HEK293 (cell line): ENCODE measurements around the gene OR5A1.
A peak's percentile ranks its signal among the peaks of the same experiment; 100 is the strongest.

Experiments
- CTCF ChIA-PET: fragments of 350-600 bp; formaldehyde crosslinking; extraction: SDS; loops from one replicate; lab custom pipeline; 2021; ENCODE audit warnings: antibody characterized with exemption; lab: Yijun Ruan, JAX
- POLR2A ChIA-PET: fragments of 300-600 bp; formaldehyde crosslinking; extraction: SDS; loops from one replicate; lab custom pipeline; 2020; ENCODE audit warnings: antibody characterized with exemption, inconsistent platforms; lab: Yijun Ruan, JAX
- H3K27ac ChIP-seq: fragments of 200-500 bp; sonication (Bioruptor generic); 2 replicates; pipeline ENCODE4 v1.5.1; 2014; ENCODE audit warnings: low read depth, low read length, control low read depth, inconsistent platforms; ENCODE audit errors: extremely low read depth
- H3K36me3 ChIP-seq, 2 experiments: fragments of 200-500 bp in 1 of 2; sonication (Bioruptor generic) in 1 of 2; 1 replicate in 1 of 2; 2 replicates in 1 of 2; pipeline ENCODE4 v1.5.1; 2014 to 2017; ENCODE audit warnings: inconsistent platforms in 2 of 2, low read length in 2 of 2; ENCODE audit not compliant: control insufficient read depth in 2 of 2, insufficient read depth in 1 of 2
- H3K4me1 ChIP-seq: fragments of 200-500 bp; sonication (Bioruptor generic); 2 replicates; pipeline ENCODE4 v1.5.1; 2014; ENCODE audit warnings: mild to moderate bottlenecking, low read length, inconsistent platforms; ENCODE audit not compliant: control insufficient read depth, insufficient read depth
- H3K4me3 ChIP-seq: 2 replicates; pipeline ENCODE4 v1.5.1; 2011; ENCODE audit warnings: low read depth, mild to moderate bottlenecking, control low read depth, low read length, moderate library complexity
- H3K9me3 ChIP-seq: fragments of 200-500 bp; sonication (Bioruptor generic); 2 replicates; pipeline ENCODE4 v1.5.1; 2014; ENCODE audit warnings: low read depth, low read length, inconsistent platforms; ENCODE audit not compliant: control insufficient read depth, insufficient read depth
- GLI4 ChIP-seq: fragments of 450-650 bp; formaldehyde crosslinking; IDR thresholded peaks from 2 replicates; pipeline ENCODE4 v1.5.1; 2016; ENCODE audit warnings: missing biosample characterization, missing genetic modification characterization
- HOXC10 ChIP-seq: sonication (generic); formaldehyde crosslinking; IDR thresholded peaks from 2 replicates; pipeline ENCODE4 v1.8.1; 2023; ENCODE audit warnings: mild to moderate bottlenecking, missing genetic modification reagents
- MZF1 ChIP-seq: fragments of 450-650 bp; formaldehyde crosslinking; IDR thresholded peaks from 2 replicates; pipeline ENCODE4 v1.5.1; 2017; ENCODE audit warnings: missing biosample characterization, missing genetic modification characterization, borderline replicate concordance
- SALL2 ChIP-seq: fragments of 450-650 bp; formaldehyde crosslinking; IDR thresholded peaks from 2 replicates; pipeline ENCODE4 v1.5.0; 2017; ENCODE audit warnings: missing biosample characterization, mild to moderate bottlenecking, missing genetic modification characterization, borderline replicate concordance
- SCRT1 ChIP-seq: fragments of 450-650 bp; formaldehyde crosslinking; IDR thresholded peaks from 2 replicates; pipeline ENCODE4 v1.5.1; 2016; ENCODE audit warnings: missing biosample characterization, missing genetic modification characterization, borderline replicate concordance
- SETDB1 ChIP-seq: IDR thresholded peaks from one replicate; pipeline ENCODE4 v1.6.1; 2017; ENCODE audit warnings: mild to moderate bottlenecking, low read length, moderate library complexity, mixed read lengths; ENCODE audit not compliant: insufficient read length
- TRIM28 ChIP-seq: IDR thresholded peaks from 2 replicates; pipeline ENCODE4 v1.6.1; 2011; ENCODE audit warnings: low read length, control low read depth, borderline replicate concordance
- ZFP37 ChIP-seq: fragments of 450-650 bp; formaldehyde crosslinking; IDR thresholded peaks from 2 replicates; pipeline ENCODE4 v1.5.1; 2016; ENCODE audit warnings: missing biosample characterization, missing genetic modification characterization
- ZNF10 ChIP-seq: fragments of 450-650 bp; formaldehyde crosslinking; IDR thresholded peaks from 2 replicates; pipeline ENCODE4 v1.5.1; 2017; ENCODE audit warnings: missing biosample characterization, missing genetic modification characterization
- ZNF138 ChIP-seq: fragments of 450-650 bp; formaldehyde crosslinking; IDR thresholded peaks from 2 replicates; pipeline ENCODE4 v1.5.1; 2016; ENCODE audit warnings: missing biosample characterization, missing genetic modification characterization, borderline replicate concordance
- ZNF302 ChIP-seq: fragments of 450-650 bp; formaldehyde crosslinking; IDR thresholded peaks from 2 replicates; pipeline ENCODE4 v1.5.1; 2016; ENCODE audit warnings: missing biosample characterization, missing genetic modification characterization, low read depth
- ZNF354C ChIP-seq: fragments of 450-650 bp; formaldehyde crosslinking; IDR thresholded peaks from 2 replicates; pipeline ENCODE4 v1.5.1; 2016; ENCODE audit warnings: missing biosample characterization, missing genetic modification characterization, low read depth, borderline replicate concordance
- ZNF37A ChIP-seq: fragments of 450-650 bp; IDR thresholded peaks from 2 replicates; pipeline ENCODE4 v1.5.1; 2018; ENCODE audit warnings: missing biosample characterization, missing genetic modification characterization
- ZNF423 ChIP-seq: fragments of 450-650 bp; formaldehyde crosslinking; IDR thresholded peaks from 2 replicates; pipeline ENCODE4 v1.5.1; 2016; ENCODE audit warnings: missing biosample characterization, missing genetic modification characterization
- ZNF426 ChIP-seq: fragments of 450-650 bp; formaldehyde crosslinking; IDR thresholded peaks from 2 replicates; pipeline ENCODE4 v1.5.1; 2017; ENCODE audit warnings: missing biosample characterization, missing genetic modification characterization, mild to moderate bottlenecking, inconsistent platforms, moderate library complexity
- ZNF514 ChIP-seq: fragments of 450-650 bp; formaldehyde crosslinking; IDR thresholded peaks from 2 replicates; pipeline ENCODE4 v1.5.1; 2016; ENCODE audit warnings: missing biosample characterization, missing genetic modification characterization
- ZNF549 ChIP-seq: fragments of 450-650 bp; IDR thresholded peaks from 2 replicates; pipeline ENCODE4 v1.5.1; 2018; ENCODE audit warnings: missing biosample characterization, missing genetic modification characterization, mild to moderate bottlenecking, inconsistent platforms, moderate library complexity
- ZNF571 ChIP-seq: fragments of 450-650 bp; formaldehyde crosslinking; IDR thresholded peaks from 2 replicates; pipeline ENCODE4 v1.5.0; 2017; ENCODE audit warnings: missing biosample characterization, missing genetic modification characterization
- ZNF585B ChIP-seq: fragments of 450-650 bp; formaldehyde crosslinking; IDR thresholded peaks from 2 replicates; pipeline ENCODE4 v1.5.1; 2016; ENCODE audit warnings: missing biosample characterization, missing genetic modification characterization
- ZNF596 ChIP-seq: fragments of 450-650 bp; IDR thresholded peaks from 2 replicates; pipeline ENCODE4 v1.5.0; 2018; ENCODE audit warnings: missing biosample characterization, mild to moderate bottlenecking, missing genetic modification characterization, moderate library complexity
- ZNF658 ChIP-seq: fragments of 450-650 bp; formaldehyde crosslinking; IDR thresholded peaks from 2 replicates; pipeline ENCODE4; 2016; ENCODE audit warnings: missing biosample characterization, missing genetic modification characterization
- ZNF664 ChIP-seq: fragments of 450-650 bp; formaldehyde crosslinking; IDR thresholded peaks from 2 replicates; pipeline ENCODE4 v1.5.1; 2016; ENCODE audit warnings: missing biosample characterization, missing genetic modification characterization
- ZXDB ChIP-seq: fragments of 450-650 bp; formaldehyde crosslinking; IDR thresholded peaks from 2 replicates; pipeline ENCODE4 v1.5.1; 2016; ENCODE audit warnings: missing biosample characterization, missing genetic modification characterization

OR5A1 gene

DNA sequence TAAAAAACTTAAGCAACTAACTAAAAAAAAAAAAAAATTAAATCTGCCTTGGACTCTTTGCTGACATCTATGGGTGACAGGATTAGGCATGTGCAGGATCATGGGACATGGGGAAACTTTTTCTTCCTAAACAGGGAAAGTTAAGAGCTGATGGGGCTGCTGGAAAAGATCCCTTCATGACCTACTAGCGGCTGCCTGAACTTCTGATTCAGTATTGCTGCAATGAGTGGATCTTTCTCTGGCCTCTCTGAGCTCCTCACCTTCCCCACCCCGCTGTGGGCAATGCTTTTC, 35.1 kb upstream of the OR5A1 start:
- H3K9me3 ChIP-seq: no peaks in the 10 kb centered on the region
- H3K36me3 ChIP-seq: no peaks in the 10 kb centered on the region
- TF ChIP-seq SCRT1 (tag by site-specific recombination) (no peak), ZNF664 (tag by site-specific recombination) (no peak)
- H3K27ac ChIP-seq: no peak overlapping the region
- ChIA-PET POLR2A (no interaction called here), CTCF (interaction anchor here (0.5 kb wide), 1 partner anchor 143 kb away, joined by 5 read pairs; no protein-coding TSS in a partner anchor)
- H3K4me1 ChIP-seq: no peaks in the 10 kb centered on the region
- H3K4me3 ChIP-seq: no peak overlapping the region

DNA sequence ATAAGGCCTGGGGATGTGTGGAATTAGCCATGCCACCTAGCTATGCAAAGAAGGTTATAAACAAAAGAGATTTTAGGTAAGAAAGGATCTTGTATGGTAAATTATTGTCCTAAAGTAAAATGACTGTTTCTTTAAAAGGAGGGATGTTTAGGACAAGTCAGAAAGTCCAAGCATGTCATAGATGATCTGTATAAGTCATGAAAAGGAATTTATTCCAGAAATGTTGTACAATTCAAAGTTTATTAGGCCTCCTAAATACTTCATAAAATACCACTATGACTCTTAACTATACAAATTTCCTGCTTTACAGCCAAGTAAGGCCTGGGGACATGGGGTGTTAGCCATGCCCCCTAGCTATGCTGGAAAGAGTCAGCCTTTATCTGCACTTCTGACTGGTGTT, 32.7 kb upstream of the OR5A1 start:
- no peaks in the 10 kb centered on the region for H3K36me3 ChIP-seq
- POLR2A ChIA-PET: no interaction called here
- H3K4me3 ChIP-seq: no peak overlapping the region
- H3K4me1 ChIP-seq: no peaks in the 10 kb centered on the region
- H3K9me3 ChIP-seq: no peaks in the 10 kb centered on the region
- CTCF ChIA-PET: no interaction called here
- H3K27ac ChIP-seq: no peak overlapping the region
- TF ChIP-seq ZNF549 (tag by site-specific recombination): no peak
- peak; percentile 84; the same call in 1 of the 2 replicates for TF ChIP-seq TRIM28
- peak; percentile 85 for TF ChIP-seq SETDB1

DNA sequence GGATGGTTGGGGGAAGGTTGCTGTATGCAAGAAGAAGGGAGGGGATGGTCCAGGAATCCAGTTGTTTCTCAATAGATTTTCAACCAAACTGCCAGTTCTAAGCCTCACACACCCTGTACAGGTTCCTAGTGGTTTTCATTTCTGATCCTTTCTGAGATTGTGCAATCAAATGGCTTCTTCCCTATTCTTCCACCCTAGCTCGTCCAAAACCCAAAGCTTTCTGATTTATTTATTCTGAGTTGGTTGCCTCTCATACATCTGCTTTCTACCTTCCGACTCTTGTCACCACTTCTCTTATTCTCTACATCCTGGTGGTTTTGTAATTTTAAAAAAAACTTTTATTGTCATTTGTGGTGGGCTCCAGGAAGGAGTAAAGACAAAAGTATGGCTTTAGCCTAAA, 22.6 kb upstream of the OR5A1 start:
- CTCF ChIA-PET: interaction anchor here (0.6 to 0.7 kb wide), 2 partner anchors 139 to 240 kb away, joined by 3 read pairs; no protein-coding TSS in a partner anchor
- POLR2A ChIA-PET: no interaction called here
- H3K9me3 ChIP-seq: no peaks in the 10 kb centered on the region

DNA sequence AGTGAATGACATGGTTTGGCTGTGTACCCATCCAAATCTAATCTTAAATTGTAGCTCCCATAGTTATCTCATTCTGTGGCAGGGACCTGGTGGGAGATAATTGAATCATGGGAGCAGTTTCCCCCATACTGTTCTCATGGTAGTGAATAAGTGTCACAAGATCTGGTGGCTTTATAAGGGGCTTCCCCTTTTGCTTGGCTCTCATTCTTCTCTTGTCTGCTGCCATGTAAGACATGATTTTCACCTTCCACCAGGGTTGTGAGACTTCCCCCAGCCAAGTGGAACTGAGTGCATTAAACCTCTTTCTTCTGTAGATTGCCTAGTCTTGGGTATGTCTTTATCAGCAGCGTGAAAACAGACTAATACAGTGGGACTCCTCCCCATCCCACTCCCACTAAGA, 21.2 kb upstream of the OR5A1 start:
- H3K4me3 ChIP-seq: no peak overlapping the region
- ChIA-PET POLR2A (no interaction called here), CTCF (interaction anchor here (1.9 kb wide), 1 partner anchor 15 kb away, joined by 4 read pairs; no protein-coding TSS in a partner anchor)
- TF ChIP-seq ZNF37A (tag by site-specific recombination) (no peak), ZFP37 (no peak), ZNF596 (tag by site-specific recombination) (no peak), ZNF585B (tag by site-specific recombination) (no peak), SALL2 (tag by site-specific recombination) (no peak), ZNF514 (tag by site-specific recombination) (no peak), MZF1 (tag by site-specific recombination) (no peak), ZNF138 (no peak)
- H3K9me3 ChIP-seq: no peaks in the 10 kb centered on the region
- H3K36me3 ChIP-seq: no peaks in the 10 kb centered on the region
- H3K4me1 ChIP-seq: no peaks in the 10 kb centered on the region
- H3K27ac ChIP-seq: no peak overlapping the region

More for the DNA sequence above, 22.6 kb upstream of the OR5A1 start:
- H3K36me3 ChIP-seq: no peaks in the 10 kb centered on the region
- H3K4me1 ChIP-seq: no peaks in the 10 kb centered on the region
- H3K27ac ChIP-seq: no peak overlapping the region
- TF ChIP-seq ZNF302 (tag by site-specific recombination) (no peak), ZNF426 (no peak), HOXC10 (no peak), ZNF10 (tag by site-specific recombination) (no peak), ZNF423 (tag by site-specific recombination) (no peak), ZNF571 (tag by site-specific recombination) (no peak), ZNF658 (tag by site-specific recombination) (no peak), ZXDB (tag by site-specific recombination) (no peak), GLI4 (no peak), ZNF354C (no peak)
- TF ChIP-seq, all 188 proteins: peak for 0
- no peak overlapping the region for H3K4me3 ChIP-seq
